Suprapubic skin (tissue), 4 donors: ENCODE measurements around the gene SKIC8.

ENCODE experiments used
- CTCF ChIP-seq, 2 donors: fragments of 200-600 bp in 1 of 2; fragments of 450-650 bp in 1 of 2; sonication (generic) in 1 of 2; IDR thresholded peaks; one replicate each; pipeline ENCODE4 v1.5.1; 2016 to 2019; ENCODE audit warnings: antibody characterized with exemption in 2 of 2, mild to moderate bottlenecking in 1 of 2, moderate library complexity in 1 of 2
- EP300 ChIP-seq: sonication (generic); formaldehyde crosslinking; IDR thresholded peaks from one replicate; pipeline ENCODE4 v1.6.1; 2017; ENCODE audit warnings: antibody characterized with exemption
- POLR2A ChIP-seq, 2 donors: fragments of 450-650 bp; IDR thresholded peaks; one replicate each; pipeline ENCODE4 v1.6.1; 2017; ENCODE audit warnings: antibody characterized with exemption in 2 of 2, mild to moderate bottlenecking in 2 of 2, moderate library complexity in 2 of 2
- POLR2AphosphoS5 ChIP-seq, 3 donors: sonication (generic); formaldehyde crosslinking; IDR thresholded peaks; one replicate each; pipeline ENCODE4 v1.6.1; 2017; ENCODE audit warnings: antibody characterized with exemption in 3 of 3

GRCh38 chr15:78266229-78266628, 33.2 kb downstream of the SKIC8 start:
- TF ChIP-seq EP300 = no peak
- TF ChIP-seq CTCF (IDR thresholded peaks at IDR 0.05) = no peak
- no peak for TF ChIP-seq POLR2A (IDR thresholded peaks at IDR 0.05)
- TF ChIP-seq POLR2AphosphoS5 (IDR thresholded peaks at IDR 0.05) = no peak
